A549 (cell line): ENCODE measurements around the gene KRTDAP. TPM values are rescaled to one million over a fixed set of nuclear protein-coding genes. Genes with fewer than 3 reads are reported as not detected.

Experiments used
- ATAC-seq, 2 experiments: fragments of 200-7000 bp in 1 of 2; fragments of >200 bp in 1 of 2; cut with Nextera tagmentation in 1 of 2; cut with Tn5 transposase in 1 of 2; 3 replicates each; pipeline versions ENCODE4 v1.8.0 to v1.9.1; 2018 to 2020; ENCODE audit warnings: mild to moderate bottlenecking in 1 of 2, moderate library complexity in 1 of 2
- CTCF ChIA-PET: fragments of 300-600 bp; sonication (Branson Sonifier 250); formaldehyde crosslinking; extraction: SDS; loops from one replicate; lab custom pipeline; 2021; ENCODE audit warnings: antibody characterized with exemption, inconsistent platforms; lab: Yijun Ruan, JAX
- POLR2A ChIA-PET: fragments of 350-600 bp; formaldehyde crosslinking; extraction: SDS; loops from one replicate; lab custom pipeline; 2021; ENCODE audit warnings: antibody characterized with exemption, inconsistent platforms; lab: Yijun Ruan, JAX
- DNase-seq, 2 experiments: peaks; one replicate each; pipeline versions ENCODE4 v3.0.0 to v3.0.0-alpha.2; 2011 to 2016; ENCODE audit warnings: low read depth in 1 of 2, low spot score in 1 of 2
- FAIRE-seq: peaks from 2 replicates; lab custom pipeline; 2011; peaks lifted over from hg19 to GRCh38; lab: Jason Lieb, UNC
- H3K27ac ChIP-seq, 2 experiments: fragments of >200 bp; sonication (Bioruptor Twin); formaldehyde crosslinking; 3 replicates each; pipeline ENCODE4 v1.5.1; 2016 to 2017
- H3K4me1 ChIP-seq: fragments of >200 bp; sonication (Bioruptor Twin); formaldehyde crosslinking; 3 replicates; pipeline ENCODE4 v1.6.1; 2016
- H3K4me2 ChIP-seq: fragments of >200 bp; sonication (Bioruptor Twin); formaldehyde crosslinking; 3 replicates; pipeline ENCODE4 v1.6.1; 2016
- H3K4me3 ChIP-seq: fragments of >200 bp; sonication (Bioruptor Twin); formaldehyde crosslinking; 3 replicates; pipeline ENCODE4 v1.5.1; 2016
- H3K9me3 ChIP-seq: fragments of >200 bp; sonication (Bioruptor Twin); formaldehyde crosslinking; 3 replicates; pipeline ENCODE4 v1.6.1; 2016
- CEBPB ChIP-seq, 2 experiments: fragments of >200 bp in 1 of 2; sonication (Bioruptor Twin) in 1 of 2; formaldehyde crosslinking in 1 of 2; IDR thresholded peaks; 2 replicates each; pipeline ENCODE4 v1.6.1; 2012 to 2016
- ELK1 ChIP-seq: fragments of 150-350 bp; IDR thresholded peaks from 2 replicates; pipeline ENCODE4 v1.6.1; 2014; ENCODE audit warnings: low read depth, mild to moderate bottlenecking, low read length
- FOSB ChIP-seq: fragments of 250-450 bp; sonication (Bioruptor Pico); IDR thresholded peaks from 2 replicates; pipeline ENCODE4 v1.5.0; 2020; ENCODE audit warnings: mild to moderate bottlenecking, moderate library complexity
- HOXA7 ChIP-seq: fragments of 250-450 bp; sonication (Bioruptor Pico); IDR thresholded peaks from 2 replicates; pipeline ENCODE4 v1.5.0; 2020; ENCODE audit warnings: mild to moderate bottlenecking, moderate library complexity
- HOXB13 ChIP-seq: fragments of 250-450 bp; sonication (Bioruptor Pico); IDR thresholded peaks from 2 replicates; pipeline ENCODE4 v1.5.0; 2020; ENCODE audit warnings: low read depth, mild to moderate bottlenecking, moderate library complexity
- HOXB5 ChIP-seq: fragments of 250-450 bp; sonication (Bioruptor Pico); IDR thresholded peaks from 2 replicates; pipeline ENCODE4 v1.5.0; 2020; ENCODE audit warnings: mild to moderate bottlenecking, moderate library complexity
- MAZ ChIP-seq: fragments of 150-350 bp; IDR thresholded peaks from 2 replicates; pipeline ENCODE4 v1.6.1; 2014; ENCODE audit warnings: antibody characterized with exemption, low read depth, low read length, borderline replicate concordance
- MYC ChIP-seq: IDR thresholded peaks from 2 replicates; pipeline ENCODE4 v1.6.1; 2012; ENCODE audit warnings: mild to moderate bottlenecking, inconsistent platforms, low read length, improper control_type of control experiment, borderline replicate concordance
- NPAS2 ChIP-seq: fragments of 250-450 bp; sonication (Bioruptor Pico); IDR thresholded peaks from 2 replicates; pipeline ENCODE4 v1.8.0; 2022; ENCODE audit warnings: mild to moderate bottlenecking, moderate library complexity, borderline replicate concordance
- RCOR1 ChIP-seq: fragments of 150-350 bp; IDR thresholded peaks from 2 replicates; pipeline ENCODE4 v1.6.1; 2014; ENCODE audit warnings: antibody characterized with exemption, low read length, low read depth
- REST ChIP-seq: fragments of 200-600 bp; sonication (generic); IDR thresholded peaks from 2 replicates; pipeline ENCODE4 v1.6.1; 2016; ENCODE audit warnings: antibody characterized with exemption, mild to moderate bottlenecking, moderate library complexity
- RFX5 ChIP-seq: fragments of 450-650 bp; IDR thresholded peaks from 2 replicates; pipeline ENCODE4 v1.7.1; 2014; ENCODE audit warnings: antibody characterized with exemption, mild to moderate bottlenecking, moderate library complexity
- SREBF2 ChIP-seq: fragments of 450-650 bp; IDR thresholded peaks from 2 replicates; pipeline ENCODE4 v1.6.1; 2014; ENCODE audit warnings: mild to moderate bottlenecking, moderate library complexity
- TFCP2L1 ChIP-seq: fragments of 250-450 bp; sonication (Bioruptor Pico); IDR thresholded peaks from 2 replicates; pipeline ENCODE4 v1.5.0; 2021; ENCODE audit warnings: mild to moderate bottlenecking
- ZC3H11A ChIP-seq: fragments of 450-650 bp; IDR thresholded peaks from 2 replicates; pipeline ENCODE4 v1.6.1; 2014; ENCODE audit warnings: antibody characterized with exemption, mild to moderate bottlenecking
- WGBS: methylation state at CpG from one replicate; pipeline ENCODE4 v1.1.6; 2017; ENCODE audit errors: missing lambda C conversion rate; 5-methylcytosine and 5-hydroxymethylcytosine counted together
- polyA plus RNA-seq, 4 experiments: library from polyadenylated mRNA; depleted of rRNA in 3 of 4; stranded (reverse); fragments of >200 nt; fragmentation: RNase III in 1 of 4; extraction: RNeasy Plus Mini Kit Qiagen cat#74134 plus additional on column Dnase treatment in 1 of 4; gene quantifications; 2 replicates in 3 of 4; 3 replicates in 1 of 4; pipeline ENCODE4 v1.2.3, GENCODE V29; 2011 to 2017

The KRTDAP gene
- polyA plus RNA-seq, 2 of the 4 experiments (the other 2 are of a cell fraction) = not detected

GRCh38 chr19:35534803-35535480, 44.7 kb upstream of the KRTDAP start:
- H3K27ac ChIP-seq = no peak overlapping the region
- TF ChIP-seq ELK1 (no peak), REST (no peak), FOSB (CRISPR knock-in tag) (no peak), ZC3H11A (no peak), HOXB5 (no peak), MAZ (no peak), RCOR1 (no peak), HOXB13 (CRISPR knock-in tag) (no peak), SREBF2 (no peak), RFX5 (no peak), HOXA7 (CRISPR knock-in tag) (no peak), NPAS2 (CRISPR knock-in tag) (no peak), CEBPB (IDR thresholded peaks at IDR 0.05) (no peak), TFCP2L1 (CRISPR knock-in tag) (no peak)
- TF ChIP-seq, all 56 proteins: peak for 0
- FAIRE-seq (no peak), ATAC-seq (peak; percentile 10 to 20; a peak in 4 of 6 replicates), DNase-seq (no peak)
- POLR2A ChIA-PET = interaction anchor here (1.2 to 1.7 kb wide), 2 partner anchors 23 to 24 kb away, joined by 3 to 9 read pairs; no protein-coding TSS in a partner anchor
- 87% methylated on average over 9 of the region's 10 CpGs for WGBS
- Histone ChIP-seq H3K9me3 (no peaks in the 10 kb centered on the region), H3K4me3 (no peak overlapping the region), H3K4me1 (peaks cover 11% of the 10 kb centered on the region), H3K4me2 (no peak overlapping the region)
- CTCF ChIA-PET = interaction anchor here (0.6 to 4.6 kb wide), 10 partner anchors 9 to 562 kb away, joined by 3 to 27 read pairs (median 6); no protein-coding TSS in a partner anchor

- ATAC-seq = peak; percentile 66 to 76
- H3K27ac ChIP-seq = 0 out of 6 replicates have a peak overlapping the region, but pooled peaks of 1 of the 2 experiments have one; percentile 4
- whole genome bisulfite sequencing = 37% methylated on average over 30 of the region's 30 CpGs
- TF ChIP-seq MYC = peak; percentile 47; the same call in 1 of the 2 replicates
- TF ChIP-seq RFX5 = no peak
- TF ChIP-seq, all 56 proteins: peak for 1
- Histone ChIP-seq H3K9me3 (no peaks in the 10 kb centered on the region), H3K4me1 (peaks cover 11% of the 10 kb centered on the region), H3K4me3 (no peak overlapping the region), H3K4me2 (peak overlapping the region; percentile 55)
- FAIRE-seq (no peak), DNase-seq (peak in 1 of 2 experiments; percentile 73)
- POLR2A ChIA-PET = interaction anchor here (0.6 to 1.7 kb wide), 3 partner anchors 23 to 24 kb away, joined by 3 to 9 read pairs (median 3); no protein-coding TSS in a partner anchor
- CTCF ChIA-PET = interaction anchor here (1.1 to 4.6 kb wide), 7 partner anchors 10 to 39 kb away, joined by 3 to 27 read pairs (median 6); no protein-coding TSS in a partner anchor
Measured at GRCh38 chr19:35533822-35534392, 43.6 kb upstream of the KRTDAP start.
